OCI-LY7 (cell line): Measurements from ENCODE around the gene SLC6A5. TPM values are rescaled to one million over a fixed set of nuclear protein-coding genes. Genes with fewer than 3 reads are reported as not detected.

ENCODE experiments used
- BruUV-seq: library from RNA; stranded (reverse); fragments of 400-500 nt; replicated peaks from 2 replicates; lab custom pipeline; 2021; lab: Mats Ljungman, UMichigan
- CTCF ChIA-PET: fragments of 300-600 bp; sonication (Branson Sonifier 250); formaldehyde crosslinking; loops from one replicate; lab custom pipeline; 2022; ENCODE audit warnings: antibody characterized with exemption; ENCODE audit not compliant: unreplicated experiment; lab: Charles Lee
- POLR2A ChIA-PET: fragments of 300-600 bp; sonication (Branson Sonifier 250); formaldehyde crosslinking; loops from one replicate; lab custom pipeline; 2022; ENCODE audit warnings: antibody characterized with exemption; lab: Charles Lee
- DNase-seq: peaks from one replicate; pipeline ENCODE4 v3.0.0-alpha.2; 2015; ENCODE audit warnings: low spot score
- H2AFZ ChIP-seq: fragments of 200-600 bp; sonication (generic), shearing (Covaris generic); 2 replicates; pipeline ENCODE4 v1.6.1; 2014; ENCODE audit warnings: mild to moderate bottlenecking, antibody characterized with exemption, low read length, moderate library complexity
- H3K27ac ChIP-seq: fragments of 200-600 bp; sonication (generic); 2 replicates; pipeline ENCODE4 v1.5.1; 2014; ENCODE audit warnings: mixed run types, low read depth, mild to moderate bottlenecking, moderate library complexity, low read length, inconsistent platforms; ENCODE audit not compliant: poor library complexity, severe bottlenecking
- H3K36me3 ChIP-seq: fragments of 200-600 bp; sonication (generic); 2 replicates; pipeline ENCODE4 v1.6.1; 2014; ENCODE audit warnings: mild to moderate bottlenecking, antibody characterized with exemption, low read length, moderate library complexity, mixed read lengths; ENCODE audit not compliant: insufficient read depth
- H3K4me1 ChIP-seq: fragments of 200-600 bp; sonication (generic); 2 replicates; pipeline ENCODE4 v1.5.1; 2014; ENCODE audit warnings: mild to moderate bottlenecking, low read length; ENCODE audit not compliant: insufficient read depth, poor library complexity, severe bottlenecking
- H3K4me2 ChIP-seq: fragments of 200-600 bp; sonication (generic); 2 replicates; pipeline ENCODE4 v1.6.1; 2014; ENCODE audit warnings: mild to moderate bottlenecking, low read length
- H3K4me3 ChIP-seq: fragments of 200-600 bp; sonication (generic); 2 replicates; pipeline ENCODE4 v1.5.1; 2014; ENCODE audit warnings: mild to moderate bottlenecking, low read depth, low read length; ENCODE audit not compliant: poor library complexity, severe bottlenecking
- H3K79me2 ChIP-seq: fragments of 200-600 bp; sonication (generic); 2 replicates; pipeline ENCODE4 v1.6.1; 2016; ENCODE audit warnings: low read depth, mild to moderate bottlenecking, low read length, moderate library complexity, mixed read lengths; ENCODE audit not compliant: insufficient read depth
- H3K9me2 ChIP-seq: fragments of 200-600 bp; sonication (generic); 2 replicates; pipeline ENCODE4 v1.6.1; 2016; ENCODE audit warnings: mild to moderate bottlenecking, low read length, mixed read lengths; ENCODE audit not compliant: insufficient read depth
- H3K9me3 ChIP-seq: fragments of 200-600 bp; sonication (generic); 2 replicates; pipeline ENCODE4 v1.6.1; 2014; ENCODE audit warnings: mild to moderate bottlenecking, mixed run types, low read length, mixed read lengths
- H4K20me1 ChIP-seq: fragments of 200-600 bp; sonication (generic); 2 replicates; pipeline ENCODE4 v1.6.1; 2014; ENCODE audit warnings: mild to moderate bottlenecking, antibody characterized with exemption, low read length, moderate library complexity, mixed read lengths; ENCODE audit not compliant: insufficient read depth
- CTCF ChIP-seq: fragments of 200-600 bp; sonication (generic); conservative IDR thresholded peaks from 2 replicates; pipeline ENCODE4 v1.5.1; 2014; ENCODE audit warnings: mild to moderate bottlenecking, antibody characterized with exemption, low read length, moderate library complexity, mixed read lengths
- EZH2phosphoT487 ChIP-seq: fragments of 200-600 bp; sonication (generic); IDR thresholded peaks from 2 replicates; pipeline ENCODE4 v1.6.1; 2018; ENCODE audit warnings: low read depth, borderline replicate concordance, mild to moderate bottlenecking, mixed run types, antibody characterized with exemption, low read length, moderate library complexity, mixed read lengths
- intact Hi-C: fragments of 100-400 bp; cut with micrococcal nuclease; formaldehyde crosslinking; loops from one replicate; pipeline ENCODE4 v1.10.0; 2022; ENCODE audit not compliant: unreplicated experiment
- total RNA-seq, 2 experiments: library from RNA; depleted of rRNA in 1 of 2; stranded (reverse); fragments of >200 nt in 1 of 2; shearing (Covaris generic) in 1 of 2; gene quantifications; 2 replicates each; pipeline ENCODE4 v1.2.3, GENCODE V29; 2014 to 2022

The SLC6A5 gene
- total RNA-seq, 2 experiments from 2014 or later, result not detected

GRCh38 chr11:20558741-20559140 lies 40.7 kb upstream of the SLC6A5 start:
- no peak for TF ChIP-seq CTCF
- TF ChIP-seq EZH2phosphoT487, result no peak
- no TSS peak for BruUV-seq
- H3K9me3 ChIP-seq, result no peaks in the 10 kb centered on the region
- no peaks in the 10 kb centered on the region for H3K79me2 ChIP-seq
- H2AFZ ChIP-seq, result no peak overlapping the region
- no peaks in the 10 kb centered on the region for H3K36me3 ChIP-seq
- CTCF ChIA-PET, result no interaction called here
- H3K9me2 ChIP-seq, result no peaks in the 10 kb centered on the region
- no peaks in the 10 kb centered on the region for H3K4me1 ChIP-seq
- H4K20me1 ChIP-seq, result no peaks in the 10 kb centered on the region
- intact Hi-C loops, result no loop called here
- no peak overlapping the region for H3K4me2 ChIP-seq
- no peak for DNase-seq
- POLR2A ChIA-PET, result no interaction called here
- H3K4me3 ChIP-seq, result no peak overlapping the region
- no peak overlapping the region for H3K27ac ChIP-seq

- no peaks in the 10 kb centered on the region for H3K9me3 ChIP-seq
- no peak overlapping the region for H3K27ac ChIP-seq
- no peaks in the 10 kb centered on the region for H3K4me1 ChIP-seq
- intact Hi-C loops, result loop anchor here (2.0 kb wide), 1 partner anchor 41 kb away; no protein-coding TSS in a partner anchor
- H3K4me3 ChIP-seq, result no peak overlapping the region
- no peak overlapping the region for H3K4me2 ChIP-seq
- no peaks in the 10 kb centered on the region for H3K36me3 ChIP-seq
- ChIA-PET CTCF (no interaction called here), POLR2A (no interaction called here)
- H4K20me1 ChIP-seq, result no peaks in the 10 kb centered on the region
- DNase-seq, result no peak
- BruUV-seq, result no TSS peak
- no peaks in the 10 kb centered on the region for H3K79me2 ChIP-seq
- TF ChIP-seq EZH2phosphoT487 (no peak), CTCF (no peak)
- no peaks in the 10 kb centered on the region for H3K9me2 ChIP-seq
- H2AFZ ChIP-seq, result no peak overlapping the region
Observed at GRCh38 chr11:20559523-20560300, 39.7 kb upstream of the SLC6A5 start.

DNA sequence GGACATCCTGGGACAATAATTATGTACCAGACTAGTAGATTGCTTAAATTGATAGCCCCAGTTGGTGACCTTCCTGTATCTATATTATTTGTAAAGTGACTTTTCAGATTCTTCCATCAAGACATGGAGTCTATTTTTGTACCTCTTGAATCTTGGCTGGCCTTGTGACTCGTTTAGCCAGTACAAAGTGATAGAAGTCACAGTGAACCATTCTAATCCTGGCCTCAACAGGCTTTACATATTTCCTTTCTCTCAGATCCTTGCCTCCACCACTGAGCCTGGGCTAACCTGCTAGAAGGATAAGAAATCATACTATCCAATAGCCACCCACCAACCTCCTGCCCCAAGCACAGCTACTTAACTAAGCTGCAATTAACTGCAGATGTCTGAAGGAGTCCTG lies 37.5 kb upstream of the SLC6A5 start:
- BruUV-seq, result no TSS peak
- Histone ChIP-seq H3K27ac (no peak overlapping the region), H3K4me3 (no peak overlapping the region), H3K4me1 (no peaks in the 10 kb centered on the region), H2AFZ (no peak overlapping the region), H3K9me3 (no peaks in the 10 kb centered on the region), H3K9me2 (no peaks in the 10 kb centered on the region), H3K79me2 (no peaks in the 10 kb centered on the region), H3K36me3 (no peaks in the 10 kb centered on the region), H3K4me2 (no peak overlapping the region), H4K20me1 (no peaks in the 10 kb centered on the region)
- ChIA-PET CTCF (no interaction called here), POLR2A (no interaction called here)
- intact Hi-C loops, result loop anchor here (2.0 kb wide), 1 partner anchor 39 kb away; no protein-coding TSS in a partner anchor
- DNase-seq, result no peak
- TF ChIP-seq CTCF (no peak), EZH2phosphoT487 (no peak)
